GM19023 (cell line): ENCODE results near the gene FAN1.
"Not testable (repeated sequence)": the region's sequence is repeated elsewhere in the genome, so short reads cannot be mapped to it uniquely, and the experiment has no call there.

Experiments
- ATAC-seq: cut with Tn5 transposase; IDR thresholded peaks from one replicate; pipeline ENCODE4 v1.9.1; 2021; ENCODE audit warnings: mild to moderate bottlenecking, moderate library complexity; ENCODE audit not compliant: unreplicated experiment

Gene FAN1

DNA sequence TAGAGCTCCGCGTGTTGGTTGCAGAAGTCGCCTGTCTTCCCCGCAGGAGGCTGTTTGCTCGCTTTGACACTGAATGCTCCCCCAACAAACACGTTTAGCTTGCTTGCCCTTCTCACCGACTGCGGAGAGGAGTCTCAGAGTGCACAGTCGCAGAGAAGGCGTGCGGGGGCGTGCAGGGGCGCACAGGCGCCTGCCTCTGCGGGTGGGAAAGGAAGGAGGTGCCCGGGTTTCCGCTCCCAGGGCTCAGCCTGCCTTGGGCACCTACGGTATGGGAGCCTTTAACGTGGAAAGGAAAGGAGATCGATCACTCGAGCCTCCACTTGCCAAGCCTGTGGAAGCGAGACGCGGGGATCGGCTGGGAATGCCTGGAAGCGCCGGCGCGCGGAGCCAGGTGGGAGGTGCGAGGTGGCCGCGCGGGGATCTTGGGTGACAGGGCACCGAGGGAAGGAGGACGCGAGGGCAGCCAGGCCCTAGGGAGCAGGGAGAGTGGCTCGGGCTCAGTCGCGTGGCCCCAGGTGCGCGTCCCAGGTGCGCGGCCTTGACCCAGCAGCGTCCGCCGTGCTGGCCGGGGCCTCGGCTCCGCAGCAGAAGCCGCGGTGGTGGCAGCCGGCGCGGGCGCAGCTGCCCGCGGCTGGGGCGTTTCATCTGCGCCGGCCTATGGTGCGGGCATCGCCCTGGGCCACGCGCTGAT is at the start of gene FAN1:
FAN1 (plus strand) TSS at position 419 of the 691 bp plus-strand sequence. CDS start 749 bp downstream, outside the sequence.
- ATAC-seq: peak; percentile 95

DNA sequence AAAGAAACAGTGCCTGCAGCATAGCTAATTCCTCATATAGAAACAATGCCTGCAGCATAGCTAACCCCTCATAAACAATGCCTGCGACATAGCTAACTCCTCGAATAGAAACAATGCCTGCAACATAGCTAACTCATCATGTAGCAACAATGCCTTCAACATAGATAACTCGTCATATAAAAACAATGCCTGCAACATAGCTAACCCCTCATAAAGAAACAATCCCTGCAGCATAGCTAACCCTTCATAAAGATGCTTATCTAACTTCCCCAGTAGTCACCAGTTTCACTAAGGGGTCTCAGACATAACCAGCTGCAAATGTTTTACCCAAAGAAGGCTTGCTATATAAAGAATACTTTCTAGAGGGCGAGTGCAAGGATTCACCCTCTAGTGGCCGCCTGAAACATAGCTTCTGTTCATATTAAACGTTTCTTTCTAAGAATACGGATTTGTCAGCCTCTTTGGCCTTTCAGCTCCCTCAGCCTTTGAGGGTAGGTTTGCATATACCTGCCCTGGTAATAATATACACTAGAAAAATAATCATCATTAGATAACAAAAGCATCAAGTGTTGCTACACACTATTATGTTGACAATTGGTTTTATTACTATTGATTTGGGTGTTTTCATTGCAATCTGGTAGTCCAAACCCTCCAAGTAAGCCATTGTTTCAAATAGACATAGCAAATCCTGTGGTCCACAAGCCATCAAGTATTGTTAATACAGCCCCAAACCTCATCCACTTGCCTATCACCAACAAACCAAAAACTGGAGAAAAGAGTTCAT is 44.4 kb upstream of the FAN1 start:
- no peak for ATAC-seq

DNA sequence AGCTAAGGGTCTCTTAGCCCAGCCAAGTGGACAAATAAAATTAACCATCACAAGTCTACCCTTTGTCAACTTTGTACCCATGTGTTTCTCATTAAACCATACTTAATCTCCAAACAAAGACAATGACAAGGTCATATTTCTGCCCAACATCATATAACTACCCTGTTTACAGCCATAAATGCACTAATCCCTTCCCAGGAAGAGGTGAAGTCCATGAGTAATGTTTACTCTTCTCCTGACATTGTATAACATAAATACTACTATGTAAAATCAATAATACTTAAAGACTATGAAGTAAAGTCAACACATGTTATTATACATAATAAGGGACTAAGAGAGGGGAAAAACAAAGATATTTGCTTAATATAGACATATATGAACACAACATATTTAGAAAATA is 38.5 kb upstream of the FAN1 start:
- no peak for ATAC-seq

DNA sequence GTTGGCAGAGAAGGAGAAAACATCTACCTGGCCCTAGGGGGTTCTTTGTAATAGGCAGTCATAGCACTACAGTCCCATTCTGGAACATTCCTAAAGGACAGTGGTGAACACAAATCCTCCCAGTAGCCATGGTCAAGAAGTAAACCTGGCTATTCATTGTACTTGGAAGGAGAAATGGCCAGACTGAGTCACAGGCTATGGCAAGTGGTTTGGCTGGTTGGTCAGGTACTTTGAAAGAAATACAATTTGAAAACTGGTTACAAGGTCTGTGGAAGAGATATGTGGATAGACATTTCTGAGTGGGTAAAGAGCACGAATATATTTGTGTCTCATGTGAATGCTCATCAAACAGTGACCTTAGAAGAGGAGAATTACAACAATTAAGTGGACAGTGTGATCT is 33.0 kb upstream of the FAN1 start:
- no peak for ATAC-seq

DNA sequence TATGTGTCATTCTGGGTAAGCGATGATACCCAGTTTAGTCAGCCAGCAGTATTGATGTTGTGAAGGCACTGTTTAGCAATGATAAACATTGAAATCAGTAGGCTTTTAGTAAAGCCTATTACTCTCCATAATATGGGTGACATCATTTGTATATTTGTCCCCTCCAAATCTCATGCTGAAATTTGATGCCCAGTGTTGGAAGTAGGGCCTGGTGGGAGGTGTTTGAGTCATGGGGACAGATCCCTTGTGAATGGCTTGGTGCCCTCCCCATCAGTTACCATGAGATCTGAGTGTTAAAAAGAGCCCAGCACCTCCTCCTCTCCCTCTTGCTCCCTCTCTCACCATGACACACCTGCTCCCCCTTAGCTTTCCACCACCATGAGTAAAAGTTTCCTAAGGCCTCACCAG is 31.4 kb upstream of the FAN1 start:
- no peak for ATAC-seq

DNA sequence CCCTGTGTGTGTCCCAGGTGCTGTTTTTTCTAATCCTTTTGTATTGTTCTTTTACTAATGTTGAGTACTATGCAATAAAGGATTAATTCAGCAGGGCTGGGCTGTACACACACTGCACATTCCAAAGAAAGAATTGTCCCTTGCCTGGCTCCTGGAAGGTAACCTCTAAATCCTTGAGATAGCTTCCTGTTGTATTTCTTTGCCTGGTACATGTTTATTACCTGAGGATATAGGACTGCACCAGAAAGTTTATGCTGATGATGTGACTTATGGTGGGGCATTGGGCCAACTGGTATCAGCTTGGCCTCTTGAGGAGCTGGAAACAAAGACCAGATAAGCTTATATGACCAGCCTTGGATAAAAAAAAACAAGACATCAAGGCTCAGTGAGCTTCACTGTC is 26.6 kb upstream of the FAN1 start:
- no peak for ATAC-seq

DNA sequence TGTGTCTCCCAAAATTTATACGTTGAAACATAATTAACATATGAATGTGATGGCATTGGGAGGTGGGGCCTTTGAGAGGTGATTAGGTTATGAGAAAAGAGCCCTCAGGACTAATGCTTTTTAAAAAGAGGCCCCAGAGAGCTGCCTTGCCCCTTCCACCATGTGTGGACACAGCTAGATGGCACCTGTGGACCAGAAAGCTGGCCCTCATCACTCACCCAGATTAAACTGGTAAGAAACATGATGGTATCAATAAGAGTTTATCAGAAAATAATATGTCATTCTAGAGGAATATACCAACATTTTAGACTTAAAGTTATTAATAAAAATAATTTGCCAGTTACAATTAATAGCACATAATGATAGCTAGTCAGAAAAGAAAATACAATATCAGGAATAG is 25.2 kb upstream of the FAN1 start:
- ATAC-seq: no peak

DNA sequence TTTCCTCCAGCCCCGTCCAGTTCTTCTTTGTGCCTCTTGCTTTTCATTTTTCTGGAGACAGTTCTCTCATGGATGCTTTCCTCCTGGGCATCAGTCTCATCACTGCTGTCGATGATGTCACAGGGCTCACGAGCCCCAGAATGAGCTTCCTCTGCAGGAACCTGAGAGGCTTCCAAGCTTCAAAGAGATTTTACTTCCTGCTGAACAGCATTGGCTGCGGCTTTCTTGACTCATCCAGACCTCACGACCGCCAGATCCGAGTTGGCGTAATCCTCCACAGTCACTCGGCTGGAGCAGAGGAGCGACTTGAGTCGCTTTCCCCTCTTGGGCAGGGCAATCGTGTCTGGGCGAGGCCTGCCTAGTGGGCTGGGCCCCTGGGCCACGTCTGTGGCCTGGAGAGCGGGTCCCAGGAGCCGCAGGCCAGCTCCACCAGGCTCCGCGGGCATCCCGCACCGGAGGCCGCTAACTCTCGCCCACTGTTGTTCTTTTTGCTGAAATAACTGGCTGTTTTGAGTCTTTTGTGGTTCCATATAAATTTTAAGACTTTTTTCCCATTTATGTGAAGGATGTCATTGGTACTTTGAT is 20.8 kb upstream of the FAN1 start:
- ATAC-seq: no peak

DNA sequence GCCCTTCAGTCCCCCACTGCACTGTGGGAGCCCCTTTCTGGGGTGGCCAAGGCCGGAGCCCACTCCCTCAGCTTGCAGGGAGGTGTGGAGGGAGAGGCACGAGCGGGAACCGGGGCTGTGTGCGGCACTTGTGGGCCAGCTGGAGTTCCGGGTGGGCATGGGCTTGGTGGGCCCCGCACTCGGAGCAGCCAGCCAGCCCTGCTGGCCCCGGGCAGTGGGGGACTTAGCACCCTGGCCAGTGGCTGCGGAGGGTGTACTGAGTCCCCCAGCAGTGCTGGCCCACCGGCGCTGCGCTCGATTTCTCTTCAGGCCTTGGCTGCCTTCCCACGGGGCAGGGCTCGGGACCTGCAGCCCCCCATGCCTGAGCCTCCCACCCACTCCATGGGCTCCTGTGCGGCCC is 20.0 kb upstream of the FAN1 start:
- ATAC-seq: not testable (repeated sequence)

DNA sequence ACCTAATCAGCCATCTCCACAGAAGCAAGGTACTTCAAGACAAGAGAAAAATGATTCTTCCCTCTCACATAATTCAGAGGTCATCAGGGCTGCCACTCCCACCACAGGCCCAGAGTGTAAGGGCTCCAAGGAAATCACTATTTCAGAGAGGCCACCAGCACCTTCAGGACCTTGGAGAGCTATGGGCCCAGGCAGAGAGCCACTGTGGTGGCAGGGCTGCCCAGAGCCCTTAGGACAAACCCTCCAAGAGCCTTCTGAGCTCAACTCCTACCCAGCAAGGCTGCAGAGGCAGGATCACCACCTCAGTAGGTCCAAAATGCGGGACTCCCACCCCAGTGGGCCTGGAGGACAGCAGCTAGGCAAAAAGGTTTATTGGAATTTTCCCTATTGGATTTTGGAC is 17.9 kb upstream of the FAN1 start:
- no peak for ATAC-seq

DNA sequence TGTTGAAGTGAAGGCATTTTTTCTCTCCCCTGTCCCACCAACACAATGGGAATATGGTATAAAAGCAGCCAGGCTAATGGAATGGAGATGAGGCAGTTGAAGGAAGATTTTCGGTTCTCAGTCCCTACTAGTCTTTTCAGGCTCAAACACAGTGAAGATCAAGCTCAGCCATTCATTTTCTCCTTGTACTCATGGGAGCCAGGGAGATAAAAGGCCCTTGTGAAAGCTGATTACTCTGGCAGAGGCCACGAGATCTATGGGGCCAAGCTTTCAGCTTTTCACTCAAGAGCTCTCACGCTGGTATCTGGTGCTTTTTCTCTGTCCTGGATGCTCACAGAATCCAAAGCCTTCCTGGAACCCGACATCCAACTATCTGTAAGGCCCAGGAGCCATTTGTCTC is 14.5 kb upstream of the FAN1 start:
- no peak for ATAC-seq

DNA sequence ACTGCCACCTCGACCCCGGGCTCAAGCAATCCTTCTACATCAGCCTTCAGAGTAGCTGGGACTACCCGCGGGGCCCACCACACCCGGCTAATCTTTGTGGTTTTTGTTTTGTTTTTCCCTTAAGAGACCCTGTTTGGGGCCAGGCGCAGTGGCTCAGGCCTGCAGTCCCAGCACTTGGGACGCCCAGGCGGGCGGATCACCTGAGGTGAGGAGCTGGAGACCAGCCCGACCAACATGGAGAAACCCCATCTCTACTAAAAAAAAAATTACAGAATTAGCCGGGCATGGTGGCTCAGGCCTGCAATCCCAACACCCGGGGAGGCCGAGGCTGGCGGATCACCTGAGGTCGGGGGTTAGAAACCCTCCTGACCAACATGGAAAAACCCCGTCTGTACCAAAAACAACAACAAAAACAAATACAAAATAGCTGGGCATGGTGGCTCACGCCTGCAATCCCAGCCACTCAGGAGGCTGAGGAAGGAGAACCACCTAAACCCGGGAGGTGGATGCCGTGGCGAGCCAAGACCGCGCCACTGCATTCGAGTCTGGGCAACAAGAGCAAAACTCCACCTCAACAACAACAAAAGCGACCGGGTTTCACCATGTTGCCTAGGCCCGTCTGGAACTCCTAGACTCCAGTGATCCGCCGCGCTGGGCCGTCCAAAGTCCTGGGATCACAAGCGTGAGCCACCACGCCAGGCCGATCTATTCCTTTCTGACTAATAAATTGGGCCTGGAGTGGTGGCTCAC is 8.1 kb upstream of the FAN1 start:
- ATAC-seq: no peak

DNA sequence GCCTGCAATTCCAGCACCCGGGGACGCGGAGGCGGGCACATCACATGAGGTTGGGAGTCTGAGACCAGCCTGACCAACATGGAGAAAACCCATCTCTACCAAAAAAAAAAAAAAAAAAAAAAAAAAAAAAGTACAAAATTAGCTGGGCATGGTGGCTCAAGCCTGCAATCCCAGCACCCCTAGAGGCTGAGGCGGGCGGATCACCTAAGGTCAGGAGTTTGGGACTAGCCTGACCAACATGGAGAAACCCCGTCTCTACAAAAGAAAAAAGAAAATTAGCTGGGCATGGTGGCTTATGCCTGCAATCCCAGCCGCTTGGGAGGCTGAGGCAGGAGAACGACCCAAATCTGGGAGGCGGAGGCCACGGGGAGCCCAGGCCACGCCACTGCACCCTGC is 7.5 kb upstream of the FAN1 start:
- ATAC-seq: no peak

DNA sequence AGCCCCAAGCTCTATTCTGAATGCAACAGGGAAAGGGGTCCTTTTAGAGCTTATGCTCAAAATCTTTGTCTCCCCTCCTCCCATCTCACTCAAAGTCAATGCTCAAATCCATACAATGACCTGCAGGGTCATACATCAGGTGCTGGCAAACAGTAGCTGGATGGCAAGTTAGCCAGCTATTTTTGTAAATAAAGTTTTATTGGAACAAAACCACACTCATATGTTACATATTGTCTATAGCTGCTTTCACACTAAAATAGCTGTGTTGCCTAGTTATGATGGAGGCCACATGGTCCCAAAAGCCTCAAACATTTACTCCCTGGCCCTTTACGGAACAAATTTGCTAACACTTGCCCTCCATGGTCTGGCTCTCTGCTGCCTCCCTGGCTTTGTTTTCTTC is 1.8 kb upstream of the FAN1 start:
- no peak for ATAC-seq

DNA sequence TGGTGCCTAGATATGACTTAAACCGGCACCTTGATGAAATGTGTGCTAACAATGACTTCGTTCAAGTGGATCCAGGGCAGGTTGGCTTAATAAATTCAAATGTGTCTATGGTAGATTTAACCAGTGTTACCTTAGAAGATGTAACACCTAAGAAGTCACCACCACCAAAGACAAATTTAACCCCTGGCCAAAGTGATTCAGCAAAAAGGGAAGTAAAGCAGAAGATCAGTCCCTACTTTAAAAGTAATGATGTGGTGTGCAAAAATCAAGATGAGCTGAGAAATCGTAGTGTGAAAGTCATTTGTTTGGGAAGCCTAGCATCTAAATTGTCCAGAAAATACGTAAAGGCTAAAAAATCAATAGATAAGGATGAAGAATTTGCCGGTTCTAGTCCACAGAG is 1.1 kb downstream of the FAN1 start:
- ATAC-seq: no peak

DNA sequence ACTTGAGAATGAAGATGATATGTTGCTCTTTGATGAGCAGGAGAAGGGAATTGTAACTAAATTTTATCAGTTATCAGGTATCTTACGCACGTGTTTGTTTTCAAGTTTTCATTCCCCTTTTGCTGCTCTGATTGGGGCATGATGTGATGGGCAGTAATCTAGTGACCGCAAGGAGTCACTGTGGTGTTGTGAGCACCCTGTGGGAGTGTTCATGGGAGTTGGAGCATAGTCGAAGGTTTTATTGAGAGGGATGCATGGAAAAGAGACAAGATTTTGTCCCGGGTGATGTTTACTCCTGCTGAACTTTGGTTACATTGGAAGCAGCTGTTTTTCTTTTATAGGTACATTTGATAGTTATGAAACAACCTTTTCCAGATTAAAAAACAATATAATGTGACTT is 2.1 kb downstream of the FAN1 start:
- no peak for ATAC-seq

DNA sequence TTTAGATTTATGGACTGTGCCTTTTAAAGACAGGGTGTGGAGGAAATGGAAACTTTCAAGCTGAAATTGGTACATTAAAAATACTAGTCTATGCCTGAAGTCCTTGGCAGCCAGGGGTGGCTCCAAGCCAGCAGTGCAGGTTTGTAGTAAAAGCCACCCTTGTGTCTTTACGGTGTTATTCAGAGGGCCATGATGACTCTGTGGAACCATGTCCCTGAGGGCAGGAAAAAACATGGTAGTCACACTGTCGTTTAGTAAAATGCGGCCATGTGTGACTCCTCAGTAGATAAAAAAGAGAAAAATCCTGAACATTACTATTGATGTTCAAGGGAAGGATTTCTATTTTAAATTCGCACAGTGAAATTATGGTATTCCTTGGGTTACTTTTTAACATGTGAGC is 2.7 kb downstream of the FAN1 start:
- ATAC-seq: no peak

DNA sequence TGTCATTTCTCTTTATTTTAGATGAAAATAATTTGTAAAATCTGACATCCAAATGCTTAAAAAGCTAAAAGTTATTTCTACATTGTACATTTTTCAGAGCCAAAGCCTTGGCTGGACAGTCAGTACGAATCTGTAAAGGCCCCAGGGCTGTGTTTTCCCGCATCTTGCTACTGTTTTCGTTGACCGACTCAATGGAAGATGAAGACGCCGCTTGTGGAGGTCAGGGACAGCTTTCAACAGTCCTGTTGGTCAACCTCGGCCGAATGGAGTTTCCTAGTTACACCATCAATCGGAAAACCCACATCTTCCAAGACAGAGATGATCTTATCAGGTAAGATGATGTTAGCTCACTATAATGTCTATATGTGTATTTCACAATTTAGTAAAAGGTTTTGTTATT is 10.0 kb downstream of the FAN1 start:
- ATAC-seq: no peak

DNA sequence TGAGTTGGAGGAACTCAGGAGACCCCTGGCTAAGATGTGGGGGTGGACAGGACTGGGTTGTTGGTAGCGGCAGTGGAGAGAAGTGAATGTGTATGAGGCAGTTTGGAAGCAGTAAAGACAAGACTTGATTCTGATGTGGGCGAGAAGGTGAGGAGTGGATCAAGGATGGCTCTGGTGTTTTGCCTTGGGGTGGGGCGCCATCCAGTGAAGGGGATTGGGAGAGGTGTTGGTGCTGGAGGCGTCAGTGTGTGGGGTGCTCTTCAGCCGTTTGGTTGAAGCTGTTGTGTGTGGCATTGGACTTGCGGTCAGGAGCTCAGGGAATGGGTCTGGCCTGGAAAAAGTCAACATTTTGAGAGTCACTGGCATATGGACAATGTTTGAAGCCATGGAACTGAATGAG is 13.3 kb downstream of the FAN1 start:
- ATAC-seq: no peak

DNA sequence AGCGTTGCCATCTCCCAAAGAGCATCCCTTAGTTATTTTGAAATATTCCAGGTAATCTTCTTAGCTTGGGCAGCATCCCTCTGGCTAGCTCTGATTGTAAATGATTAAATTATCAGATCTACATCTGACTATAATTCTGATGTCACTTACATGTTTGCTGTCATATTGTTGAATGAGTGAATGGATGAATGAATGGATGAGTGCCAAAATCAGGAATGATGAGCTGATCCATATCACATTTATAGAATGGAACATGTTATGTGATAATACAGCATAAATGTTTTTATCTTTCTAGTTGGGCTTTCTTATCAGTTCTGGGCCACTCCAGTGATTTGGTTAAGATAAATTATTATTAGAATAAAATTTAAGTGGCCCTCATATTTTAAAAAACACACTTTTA is 14.0 kb downstream of the FAN1 start:
- no peak for ATAC-seq

DNA sequence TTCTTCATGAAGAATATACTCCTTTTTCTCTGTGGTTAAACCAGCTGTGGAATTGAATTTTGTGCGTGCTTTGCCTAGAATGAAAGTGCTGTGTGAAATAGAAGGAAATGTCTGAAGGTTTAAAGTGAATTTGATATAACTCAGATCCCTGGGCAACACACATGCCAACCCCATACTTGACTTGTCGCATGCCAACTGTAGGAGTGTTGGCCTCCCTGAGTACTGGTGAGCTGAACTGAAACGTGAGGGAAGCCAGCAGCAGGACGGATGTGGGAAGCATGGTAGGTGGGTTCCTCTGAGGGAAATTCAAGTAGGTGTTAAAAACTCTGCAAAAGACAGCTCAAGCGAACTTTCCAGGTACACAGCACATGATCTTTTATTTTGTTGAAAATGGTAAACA is 14.7 kb downstream of the FAN1 start:
- ATAC-seq: no peak
